GM19193 (cell line): ENCODE measurements around the gene RNF151.

ENCODE experiments used
- POLR2A ChIP-seq: IDR thresholded peaks from 4 replicates; pipeline ENCODE4 v1.6.1; 2011; ENCODE audit not compliant: insufficient read depth, insufficient read length; ENCODE audit errors: extremely low read depth

The RNF151 gene

GRCh38 chr16:1932050-1933028 is 34.3 kb upstream of the RNF151 start:
- no peak for TF ChIP-seq POLR2A

- no peak for TF ChIP-seq POLR2A
Observed at GRCh38 chr16:1933097-1933661, 33.5 kb upstream of the RNF151 start.

GRCh38 chr16:1936945-1937479 is 29.6 kb upstream of the RNF151 start:
- no peak for TF ChIP-seq POLR2A

GRCh38 chr16:1938316-1938715 is 28.3 kb upstream of the RNF151 start:
- TF ChIP-seq POLR2A, result no peak

GRCh38 chr16:1938910-1939309 is 27.7 kb upstream of the RNF151 start:
- TF ChIP-seq POLR2A, result no peak

- no peak for TF ChIP-seq POLR2A
Observed at GRCh38 chr16:1940273-1941161, 26.1 kb upstream of the RNF151 start.

- no peak for TF ChIP-seq POLR2A
Observed at GRCh38 chr16:1941162-1942046, 25.3 kb upstream of the RNF151 start.

GRCh38 chr16:1942047-1942809 is 24.4 kb upstream of the RNF151 start:
- no peak for TF ChIP-seq POLR2A

- TF ChIP-seq POLR2A, result peak; percentile 85
Observed at GRCh38 chr16:1942810-1943726, 23.6 kb upstream of the RNF151 start, which contains the start of gene MSRB1. Gene MSRB1, minus strand, starts transcription at chr16:1943199. Its CDS starts 43 bp downstream, at chr16:1943156.

- no peak for TF ChIP-seq POLR2A
Observed at GRCh38 chr16:1944612-1945199, 21.9 kb upstream of the RNF151 start.

- TF ChIP-seq POLR2A, result no peak
Observed at GRCh38 chr16:1945559-1946391, 20.9 kb upstream of the RNF151 start.
